A673 (cell line): ENCODE results near the gene PLXDC2. TPM values are rescaled to one million over a fixed set of nuclear protein-coding genes. Genes with fewer than 3 reads are reported as not detected.

ENCODE experiments used
- BruUV-seq: library from RNA; stranded (reverse); fragments of 400-500 nt; replicated peaks from 2 replicates; lab custom pipeline; 2021; lab: Mats Ljungman, UMichigan
- CTCF ChIA-PET: fragments of 300-600 bp; sonication (Branson Sonifier 250); formaldehyde crosslinking; loops from one replicate; lab custom pipeline; 2022; ENCODE audit warnings: antibody characterized with exemption; lab: Charles Lee
- POLR2A ChIA-PET: fragments of 300-600 bp; sonication (Branson Sonifier 250); formaldehyde crosslinking; loops from one replicate; lab custom pipeline; 2022; ENCODE audit warnings: antibody characterized with exemption; ENCODE audit not compliant: low non-redundant PET; lab: Charles Lee
- DNase-seq: peaks from one replicate; pipeline ENCODE4 v3.0.0-alpha.2; 2015; ENCODE audit warnings: low spot score
- H3K27ac ChIP-seq: fragments of 200-600 bp; sonication (generic); 2 replicates; pipeline ENCODE4 v1.5.1; 2016; ENCODE audit warnings: mixed run types, low read depth, mild to moderate bottlenecking, mixed read lengths, antibody characterized with exemption, low read length; ENCODE audit not compliant: poor library complexity, severe bottlenecking
- H3K27me3 ChIP-seq: fragments of 200-600 bp; sonication (generic); replicated peaks from 2 replicates; pipeline ENCODE4 v1.6.1; 2017; ENCODE audit warnings: mixed run types, low read depth, mild to moderate bottlenecking, mixed read lengths, antibody characterized with exemption, low read length; ENCODE audit not compliant: insufficient read depth, poor library complexity
- H3K36me3 ChIP-seq: fragments of 200-600 bp; sonication (generic); 2 replicates; pipeline ENCODE4 v1.6.1; 2016; ENCODE audit warnings: mixed run types, mild to moderate bottlenecking, mixed read lengths, antibody characterized with exemption, low read length; ENCODE audit not compliant: insufficient read depth, poor library complexity, severe bottlenecking
- H3K4me1 ChIP-seq: fragments of 200-600 bp; sonication (generic); 2 replicates; pipeline ENCODE4 v1.6.1; 2017; ENCODE audit warnings: mixed run types, mild to moderate bottlenecking, mixed read lengths, antibody characterized with exemption, low read length; ENCODE audit not compliant: insufficient read depth, poor library complexity, severe bottlenecking
- H3K4me3 ChIP-seq: fragments of 200-600 bp; sonication (generic); 2 replicates; pipeline ENCODE4 v1.5.1; 2016; ENCODE audit warnings: low read depth, mixed run types, mild to moderate bottlenecking, mixed read lengths, low read length; ENCODE audit not compliant: poor library complexity, severe bottlenecking
- H3K9me3 ChIP-seq: fragments of 200-600 bp; sonication (generic); 2 replicates; pipeline ENCODE4 v1.6.1; 2016; ENCODE audit warnings: mixed run types, low read depth, mild to moderate bottlenecking, mixed read lengths, antibody characterized with exemption, low read length; ENCODE audit not compliant: poor library complexity, severe bottlenecking
- EZH2 ChIP-seq: fragments of 200-600 bp; sonication (generic); IDR thresholded peaks from 2 replicates; pipeline ENCODE4 v1.6.1; 2017; ENCODE audit warnings: borderline replicate concordance, low read depth, mild to moderate bottlenecking, mixed read lengths, antibody characterized with exemption, low read length; ENCODE audit not compliant: poor library complexity, severe bottlenecking
- intact Hi-C: fragments of 100-400 bp; cut with micrococcal nuclease; formaldehyde crosslinking; loops from one replicate; pipeline ENCODE4 v1.10.0; 2022; ENCODE audit not compliant: unreplicated experiment
- total RNA-seq: library from RNA; stranded (reverse); gene quantifications from 2 replicates; pipeline ENCODE4 v1.2.3, GENCODE V29; 2021
- TF ChIP-seq, protein P1 (sequence below): fragments of 300-800, 200-600 bp; sonication (generic); conservative IDR thresholded peaks from 2 replicates; pipeline ENCODE4 v1.5.1; 2017; ENCODE audit warnings: low read depth, mild to moderate bottlenecking, antibody characterized with exemption, low read length, moderate library complexity, mixed read lengths

Gene PLXDC2
- total RNA-seq, 1 experiment from 2014 or later = 74.8 TPM

DNA sequence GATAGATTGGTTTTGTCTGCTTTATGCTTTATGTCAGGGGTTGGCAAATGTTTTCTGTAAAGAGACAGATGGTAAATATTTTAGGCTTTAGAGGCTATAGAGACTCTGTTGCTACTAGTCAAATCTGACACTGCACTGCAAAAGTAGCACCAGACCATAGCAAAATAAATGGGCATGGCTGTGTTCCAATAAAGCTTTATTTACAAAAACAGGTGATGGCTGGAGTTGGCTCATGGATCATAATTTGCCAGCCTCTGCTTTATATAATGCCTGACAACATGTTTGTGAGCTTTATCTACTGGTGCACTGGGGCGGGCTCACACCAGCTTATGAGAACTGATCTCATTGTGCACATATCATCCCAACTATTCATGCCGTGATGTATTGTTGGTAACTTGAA lies 120.1 kb downstream of the PLXDC2 start:
- POLR2A ChIA-PET = no interaction called here
- Histone ChIP-seq H3K9me3 (no peaks in the 10 kb centered on the region), H3K27ac (no peak overlapping the region), H3K4me1 (peaks cover 48% of the 10 kb centered on the region), H3K27me3 (no peaks in the 10 kb centered on the region), H3K36me3 (no peaks in the 10 kb centered on the region), H3K4me3 (no peak overlapping the region)
- intact Hi-C loops = no loop called here
- no TSS peak for BruUV-seq
- CTCF ChIA-PET = no interaction called here
- no peak for DNase-seq
- TF ChIP-seq, protein P1, sequence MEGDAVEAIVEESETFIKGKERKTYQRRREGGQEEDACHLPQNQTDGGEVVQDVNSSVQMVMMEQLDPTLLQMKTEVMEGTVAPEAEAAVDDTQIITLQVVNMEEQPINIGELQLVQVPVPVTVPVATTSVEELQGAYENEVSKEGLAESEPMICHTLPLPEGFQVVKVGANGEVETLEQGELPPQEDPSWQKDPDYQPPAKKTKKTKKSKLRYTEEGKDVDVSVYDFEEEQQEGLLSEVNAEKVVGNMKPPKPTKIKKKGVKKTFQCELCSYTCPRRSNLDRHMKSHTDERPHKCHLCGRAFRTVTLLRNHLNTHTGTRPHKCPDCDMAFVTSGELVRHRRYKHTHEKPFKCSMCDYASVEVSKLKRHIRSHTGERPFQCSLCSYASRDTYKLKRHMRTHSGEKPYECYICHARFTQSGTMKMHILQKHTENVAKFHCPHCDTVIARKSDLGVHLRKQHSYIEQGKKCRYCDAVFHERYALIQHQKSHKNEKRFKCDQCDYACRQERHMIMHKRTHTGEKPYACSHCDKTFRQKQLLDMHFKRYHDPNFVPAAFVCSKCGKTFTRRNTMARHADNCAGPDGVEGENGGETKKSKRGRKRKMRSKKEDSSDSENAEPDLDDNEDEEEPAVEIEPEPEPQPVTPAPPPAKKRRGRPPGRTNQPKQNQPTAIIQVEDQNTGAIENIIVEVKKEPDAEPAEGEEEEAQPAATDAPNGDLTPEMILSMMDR = no peak
- TF ChIP-seq EZH2 = no peak

DNA sequence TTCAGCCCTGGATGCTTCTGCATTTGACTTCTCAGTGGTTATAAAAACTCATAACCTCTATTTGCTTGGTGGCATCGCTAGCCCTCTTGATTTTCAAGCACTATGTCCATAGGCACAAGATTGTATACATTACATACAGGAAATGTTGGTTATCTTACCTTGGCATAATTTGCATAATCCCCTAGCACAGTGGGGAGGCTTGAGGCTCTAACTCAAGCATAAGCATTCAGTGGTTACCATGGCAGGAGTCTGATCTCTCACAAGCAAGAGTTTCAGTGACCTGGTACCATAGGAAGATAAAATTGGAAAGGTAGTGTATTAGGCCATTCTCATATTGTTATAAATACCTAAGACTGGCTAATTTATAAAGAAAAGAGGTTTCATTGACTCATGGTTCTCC lies 121.8 kb downstream of the PLXDC2 start:
- POLR2A ChIA-PET = no interaction called here
- Histone ChIP-seq H3K27ac (no peak overlapping the region), H3K27me3 (no peaks in the 10 kb centered on the region), H3K9me3 (no peaks in the 10 kb centered on the region), H3K4me3 (no peak overlapping the region), H3K36me3 (no peaks in the 10 kb centered on the region), H3K4me1 (peaks cover 35% of the 10 kb centered on the region)
- DNase-seq = peak; percentile 57
- TF ChIP-seq EZH2 = no peak
- TF ChIP-seq, protein P1 = no peak
- CTCF ChIA-PET = no interaction called here
- intact Hi-C loops = no loop called here
- BruUV-seq = no TSS peak

DNA sequence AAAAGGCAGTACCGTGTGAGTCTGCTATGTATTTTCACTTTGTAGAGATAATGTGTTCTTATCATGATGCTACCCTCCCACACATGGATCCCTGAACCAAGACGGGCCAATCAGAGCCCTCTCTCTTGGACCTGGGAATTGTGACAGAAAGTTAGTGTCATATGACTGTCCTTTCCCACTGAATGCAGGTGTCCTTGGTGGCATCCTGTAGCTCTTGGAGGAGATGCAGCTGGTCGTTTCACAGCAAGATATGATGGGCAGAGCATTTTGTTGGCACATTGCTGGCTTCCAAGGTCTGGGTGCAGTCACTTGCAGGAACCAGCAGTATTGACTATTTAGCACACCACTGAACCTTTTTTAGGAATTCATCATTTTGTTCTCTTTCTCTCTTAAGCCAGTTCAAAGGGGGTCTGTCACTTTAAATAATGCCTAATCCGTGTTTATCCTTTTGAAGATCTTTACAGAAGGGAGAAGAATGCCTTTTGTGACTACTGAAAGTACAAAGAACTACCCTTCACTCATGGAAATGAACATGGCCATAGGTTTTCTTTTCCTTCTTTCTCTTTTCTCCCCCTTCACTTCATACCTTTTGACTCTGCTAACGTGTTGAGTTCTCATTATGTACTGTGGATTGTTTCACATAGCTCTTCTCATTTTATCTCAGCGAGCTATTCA lies 125.1 kb downstream of the PLXDC2 start:
- CTCF ChIA-PET = no interaction called here
- Histone ChIP-seq H3K36me3 (no peaks in the 10 kb centered on the region), H3K27me3 (no peaks in the 10 kb centered on the region), H3K9me3 (no peaks in the 10 kb centered on the region), H3K27ac (no peak overlapping the region), H3K4me1 (peaks cover 27% of the 10 kb centered on the region), H3K4me3 (no peak overlapping the region)
- TF ChIP-seq, protein P1 = no peak
- TF ChIP-seq EZH2 = no peak
- POLR2A ChIA-PET = no interaction called here
- no TSS peak for BruUV-seq
- intact Hi-C loops = no loop called here
- no peak for DNase-seq
